Breast epithelium (tissue), 3 donors: ENCODE measurements around the gene MGAT5.

Experiments
- POLR2A ChIP-seq: fragments of 450-650 bp; IDR thresholded peaks from one replicate; pipeline ENCODE4 v1.6.1; 2016; ENCODE audit warnings: antibody characterized with exemption, mild to moderate bottlenecking, moderate library complexity
- POLR2AphosphoS5 ChIP-seq, 3 donors: sonication (generic); formaldehyde crosslinking; IDR thresholded peaks; one replicate each; pipeline ENCODE4 v1.6.1; 2017; ENCODE audit warnings: antibody characterized with exemption in 3 of 3
- TF ChIP-seq, protein P1 (sequence below), 3 donors: fragments of 450-650 bp; IDR thresholded peaks; one replicate each; pipeline ENCODE4 v1.5.1; 2016 to 2017; ENCODE audit warnings: antibody characterized with exemption in 3 of 3, mild to moderate bottlenecking in 3 of 3, moderate library complexity in 3 of 3

GRCh38 chr2:134425724-134426496 is 172.0 kb downstream of the MGAT5 start:
- TF ChIP-seq, protein P1, sequence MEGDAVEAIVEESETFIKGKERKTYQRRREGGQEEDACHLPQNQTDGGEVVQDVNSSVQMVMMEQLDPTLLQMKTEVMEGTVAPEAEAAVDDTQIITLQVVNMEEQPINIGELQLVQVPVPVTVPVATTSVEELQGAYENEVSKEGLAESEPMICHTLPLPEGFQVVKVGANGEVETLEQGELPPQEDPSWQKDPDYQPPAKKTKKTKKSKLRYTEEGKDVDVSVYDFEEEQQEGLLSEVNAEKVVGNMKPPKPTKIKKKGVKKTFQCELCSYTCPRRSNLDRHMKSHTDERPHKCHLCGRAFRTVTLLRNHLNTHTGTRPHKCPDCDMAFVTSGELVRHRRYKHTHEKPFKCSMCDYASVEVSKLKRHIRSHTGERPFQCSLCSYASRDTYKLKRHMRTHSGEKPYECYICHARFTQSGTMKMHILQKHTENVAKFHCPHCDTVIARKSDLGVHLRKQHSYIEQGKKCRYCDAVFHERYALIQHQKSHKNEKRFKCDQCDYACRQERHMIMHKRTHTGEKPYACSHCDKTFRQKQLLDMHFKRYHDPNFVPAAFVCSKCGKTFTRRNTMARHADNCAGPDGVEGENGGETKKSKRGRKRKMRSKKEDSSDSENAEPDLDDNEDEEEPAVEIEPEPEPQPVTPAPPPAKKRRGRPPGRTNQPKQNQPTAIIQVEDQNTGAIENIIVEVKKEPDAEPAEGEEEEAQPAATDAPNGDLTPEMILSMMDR (IDR thresholded peaks at IDR 0.05), result no peak
- TF ChIP-seq POLR2AphosphoS5 (IDR thresholded peaks at IDR 0.05), result no peak
- TF ChIP-seq POLR2A, result no peak
